A673 (cell line): ENCODE measurements around the gene ACTL7B. TPM values are rescaled to one million over a fixed set of nuclear protein-coding genes. Genes with fewer than 3 reads are reported as not detected.

Source experiments
- BruUV-seq: library from RNA; stranded (reverse); fragments of 400-500 nt; replicated peaks from 2 replicates; lab custom pipeline; 2021; lab: Mats Ljungman, UMichigan
- CTCF ChIA-PET: fragments of 300-600 bp; sonication (Branson Sonifier 250); formaldehyde crosslinking; loops from one replicate; lab custom pipeline; 2022; ENCODE audit warnings: antibody characterized with exemption; lab: Charles Lee
- POLR2A ChIA-PET: fragments of 300-600 bp; sonication (Branson Sonifier 250); formaldehyde crosslinking; loops from one replicate; lab custom pipeline; 2022; ENCODE audit warnings: antibody characterized with exemption; ENCODE audit not compliant: low non-redundant PET; lab: Charles Lee
- DNase-seq: peaks from one replicate; pipeline ENCODE4 v3.0.0-alpha.2; 2015; ENCODE audit warnings: low spot score
- H3K27ac ChIP-seq: fragments of 200-600 bp; sonication (generic); 2 replicates; pipeline ENCODE4 v1.5.1; 2016; ENCODE audit warnings: mixed run types, low read depth, mild to moderate bottlenecking, mixed read lengths, antibody characterized with exemption, low read length; ENCODE audit not compliant: poor library complexity, severe bottlenecking
- H3K27me3 ChIP-seq: fragments of 200-600 bp; sonication (generic); replicated peaks from 2 replicates; pipeline ENCODE4 v1.6.1; 2017; ENCODE audit warnings: mixed run types, low read depth, mild to moderate bottlenecking, mixed read lengths, antibody characterized with exemption, low read length; ENCODE audit not compliant: insufficient read depth, poor library complexity
- H3K36me3 ChIP-seq: fragments of 200-600 bp; sonication (generic); 2 replicates; pipeline ENCODE4 v1.6.1; 2016; ENCODE audit warnings: mixed run types, mild to moderate bottlenecking, mixed read lengths, antibody characterized with exemption, low read length; ENCODE audit not compliant: insufficient read depth, poor library complexity, severe bottlenecking
- H3K4me1 ChIP-seq: fragments of 200-600 bp; sonication (generic); 2 replicates; pipeline ENCODE4 v1.6.1; 2017; ENCODE audit warnings: mixed run types, mild to moderate bottlenecking, mixed read lengths, antibody characterized with exemption, low read length; ENCODE audit not compliant: insufficient read depth, poor library complexity, severe bottlenecking
- H3K4me3 ChIP-seq: fragments of 200-600 bp; sonication (generic); 2 replicates; pipeline ENCODE4 v1.5.1; 2016; ENCODE audit warnings: low read depth, mixed run types, mild to moderate bottlenecking, mixed read lengths, low read length; ENCODE audit not compliant: poor library complexity, severe bottlenecking
- H3K9me3 ChIP-seq: fragments of 200-600 bp; sonication (generic); 2 replicates; pipeline ENCODE4 v1.6.1; 2016; ENCODE audit warnings: mixed run types, low read depth, mild to moderate bottlenecking, mixed read lengths, antibody characterized with exemption, low read length; ENCODE audit not compliant: poor library complexity, severe bottlenecking
- EZH2 ChIP-seq: fragments of 200-600 bp; sonication (generic); IDR thresholded peaks from 2 replicates; pipeline ENCODE4 v1.6.1; 2017; ENCODE audit warnings: borderline replicate concordance, low read depth, mild to moderate bottlenecking, mixed read lengths, antibody characterized with exemption, low read length; ENCODE audit not compliant: poor library complexity, severe bottlenecking
- intact Hi-C: fragments of 100-400 bp; cut with micrococcal nuclease; formaldehyde crosslinking; loops from one replicate; pipeline ENCODE4 v1.10.0; 2022; ENCODE audit not compliant: unreplicated experiment
- total RNA-seq: library from RNA; stranded (reverse); gene quantifications from 2 replicates; pipeline ENCODE4 v1.2.3, GENCODE V29; 2021
- TF ChIP-seq, protein P1 (sequence below): fragments of 300-800, 200-600 bp; sonication (generic); conservative IDR thresholded peaks from 2 replicates; pipeline ENCODE4 v1.5.1; 2017; ENCODE audit warnings: low read depth, mild to moderate bottlenecking, antibody characterized with exemption, low read length, moderate library complexity, mixed read lengths

Gene ACTL7B
- total RNA-seq, 1 experiment from 2014 or later = not detected

- no TSS peak for BruUV-seq
- Histone ChIP-seq H3K9me3 (no peaks in the 10 kb centered on the region), H3K36me3 (no peaks in the 10 kb centered on the region), H3K4me3 (no peak overlapping the region), H3K27me3 (no peaks in the 10 kb centered on the region), H3K27ac (no peak overlapping the region), H3K4me1 (no peaks in the 10 kb centered on the region)
- intact Hi-C loops = no loop called here
- no peak for TF ChIP-seq EZH2
- TF ChIP-seq, protein P1, sequence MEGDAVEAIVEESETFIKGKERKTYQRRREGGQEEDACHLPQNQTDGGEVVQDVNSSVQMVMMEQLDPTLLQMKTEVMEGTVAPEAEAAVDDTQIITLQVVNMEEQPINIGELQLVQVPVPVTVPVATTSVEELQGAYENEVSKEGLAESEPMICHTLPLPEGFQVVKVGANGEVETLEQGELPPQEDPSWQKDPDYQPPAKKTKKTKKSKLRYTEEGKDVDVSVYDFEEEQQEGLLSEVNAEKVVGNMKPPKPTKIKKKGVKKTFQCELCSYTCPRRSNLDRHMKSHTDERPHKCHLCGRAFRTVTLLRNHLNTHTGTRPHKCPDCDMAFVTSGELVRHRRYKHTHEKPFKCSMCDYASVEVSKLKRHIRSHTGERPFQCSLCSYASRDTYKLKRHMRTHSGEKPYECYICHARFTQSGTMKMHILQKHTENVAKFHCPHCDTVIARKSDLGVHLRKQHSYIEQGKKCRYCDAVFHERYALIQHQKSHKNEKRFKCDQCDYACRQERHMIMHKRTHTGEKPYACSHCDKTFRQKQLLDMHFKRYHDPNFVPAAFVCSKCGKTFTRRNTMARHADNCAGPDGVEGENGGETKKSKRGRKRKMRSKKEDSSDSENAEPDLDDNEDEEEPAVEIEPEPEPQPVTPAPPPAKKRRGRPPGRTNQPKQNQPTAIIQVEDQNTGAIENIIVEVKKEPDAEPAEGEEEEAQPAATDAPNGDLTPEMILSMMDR = no peak
- ChIA-PET POLR2A (no interaction called here), CTCF (interaction anchor here (0.6 kb wide), 1 partner anchor 399 kb away, joined by 3 read pairs; no protein-coding TSS in a partner anchor)
- no peak for DNase-seq
These were observed 20.0 kb downstream of the ACTL7B start for GRCh38 chr9:108835831-108836230.

DNA sequence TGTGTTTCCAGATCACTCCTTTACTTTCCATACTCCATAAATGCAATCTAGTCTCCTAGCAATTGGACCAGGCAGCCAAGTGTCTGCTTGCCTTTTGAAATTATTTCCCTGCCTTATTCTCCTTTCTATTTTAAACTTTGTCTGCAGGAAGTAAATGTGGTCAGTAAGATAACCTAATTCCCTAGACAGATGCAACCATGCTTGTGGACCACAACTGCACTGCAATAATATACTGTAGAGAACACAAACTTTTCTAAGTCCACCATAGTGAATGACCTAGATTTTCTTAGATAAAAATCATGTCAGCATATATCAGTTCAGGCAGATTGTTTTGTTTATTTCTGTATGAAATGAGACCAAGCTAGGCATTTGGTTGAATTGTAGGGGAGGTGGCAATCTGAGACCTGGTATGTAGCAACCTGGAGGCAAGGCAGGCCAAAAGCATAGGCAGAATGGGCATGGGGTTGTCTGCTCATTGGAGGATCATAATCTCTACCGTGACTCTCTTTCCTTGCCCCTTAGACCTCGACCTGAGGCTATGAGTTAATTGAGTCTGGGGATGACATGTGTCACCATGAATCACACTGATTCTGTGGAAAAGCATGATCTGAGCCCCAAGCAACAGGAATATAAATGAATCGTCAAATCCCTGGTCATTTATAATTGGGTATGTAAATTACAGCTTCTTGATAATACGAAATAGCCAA is 20.7 kb downstream of the ACTL7B start:
- CTCF ChIA-PET = no interaction called here
- H3K9me3 ChIP-seq = no peaks in the 10 kb centered on the region

GRCh38 chr9:108832179-108832500 is 23.6 kb downstream of the ACTL7B start:
- ChIA-PET CTCF (no interaction called here), POLR2A (no interaction called here)
- Histone ChIP-seq H3K4me3 (no peak overlapping the region), H3K27ac (no peak overlapping the region), H3K4me1 (no peaks in the 10 kb centered on the region), H3K9me3 (no peaks in the 10 kb centered on the region), H3K36me3 (no peaks in the 10 kb centered on the region), H3K27me3 (no peaks in the 10 kb centered on the region)
- no peak for DNase-seq
- intact Hi-C loops = no loop called here
- no TSS peak for BruUV-seq
- TF ChIP-seq EZH2 = no peak
- TF ChIP-seq, protein P1 = no peak

More for the DNA sequence above, 20.7 kb downstream of the ACTL7B start:
- POLR2A ChIA-PET = no interaction called here
- H3K36me3 ChIP-seq = no peaks in the 10 kb centered on the region
- H3K4me3 ChIP-seq = no peak overlapping the region
- no peak for DNase-seq
- TF ChIP-seq EZH2 = no peak
- TF ChIP-seq, protein P1 = no peak
- no TSS peak for BruUV-seq
- no peak overlapping the region for H3K27ac ChIP-seq
- intact Hi-C loops = no loop called here
- no peaks in the 10 kb centered on the region for H3K27me3 ChIP-seq
- no peaks in the 10 kb centered on the region for H3K4me1 ChIP-seq
